ENCODE results near the gene PTGFRN. TPM values are rescaled to one million over a fixed set of nuclear protein-coding genes. Genes with fewer than 3 reads are reported as not detected.

The PTGFRN gene
- total and polyA plus RNA-seq, 9 of the 15 experiments (the other 6 are each of a cell fraction or from before 2014, with no cell fraction given), result 17.3 to 33.1 (median 25.7) TPM

DNA sequence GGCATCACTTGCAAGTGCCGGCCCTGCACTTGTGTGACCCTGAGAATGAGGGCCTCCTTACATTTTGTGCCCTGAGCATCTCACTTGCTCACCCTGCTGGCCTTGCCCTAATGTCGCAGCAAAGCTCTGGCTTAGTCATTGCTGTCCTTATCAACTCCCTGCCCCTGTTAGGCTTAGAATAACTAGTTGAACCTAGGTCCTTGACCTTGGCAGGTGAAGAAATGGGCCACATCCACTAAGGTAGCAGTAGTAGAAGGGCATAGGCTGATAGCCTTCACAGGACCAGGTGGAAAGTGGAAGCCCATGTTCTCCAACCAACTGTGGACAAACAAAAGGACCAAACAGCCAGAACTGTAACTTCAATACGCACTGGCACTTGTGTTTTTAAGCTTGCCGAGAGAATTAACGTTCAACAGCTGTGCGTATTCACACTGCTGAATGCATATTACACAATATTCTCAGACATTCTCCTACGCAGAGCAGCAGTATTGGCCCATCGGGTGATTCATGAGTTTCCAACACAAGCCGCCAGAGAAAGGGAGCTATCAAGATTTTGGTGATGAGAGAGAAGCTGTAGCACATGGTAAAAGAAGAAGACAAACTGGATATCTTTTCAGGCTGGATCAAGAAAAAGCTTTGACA lies 27.7 kb upstream of the PTGFRN start:
- FAIRE-seq (peak; percentile 91), DNase-seq (ENCODE audit: extremely low read depth in 1 of 4, low spot score in 3 of 4) (peak; percentile 57 to 85 (median 70)), ATAC-seq (peak; percentile 92)
- in situ Hi-C loops (cut with MboI), result no loop called here
- Histone ChIP-seq H4K20me1 (replicated peaks; ENCODE audit: control insufficient read depth, insufficient read depth, low read length) (no peaks in the 10 kb centered on the region), H3K79me2 (ENCODE audit: control insufficient read depth, insufficient read depth, low read length) (no peaks in the 10 kb centered on the region), H3K9me1 (ENCODE audit: control insufficient read depth, insufficient read depth, low read length) (no peaks in the 10 kb centered on the region), H3K4me2 (ENCODE audit: insufficient read depth, low read length) (peak overlapping the region; percentile 61), H2AFZ (ENCODE audit: low read depth, low read length) (peak overlapping the region; percentile 63), H3K4me1 (replicated peaks in 1 of 2; ENCODE audit: control insufficient read depth in 2 of 2, insufficient read depth in 2 of 2, low read length in 2 of 2) (peaks cover 23 to 36% of the 10 kb centered on the region in 2 experiments), H3K27ac (ENCODE audit: extremely low read depth, low read depth, low read length) (peak overlapping the region; percentile 58), H3K4me3 (no peak overlapping the region), H3K9me3 (replicated peaks; ENCODE audit: control insufficient read depth, insufficient read depth, low read depth, low read length) (no peaks in the 10 kb centered on the region), H3K9ac (ENCODE audit: insufficient read depth in 1 of 2, low read depth in 2 of 2, low read length in 2 of 2) (peak overlapping the region in 1 of 2 experiments; percentile 9; a peak in 1 of 4 replicates), H3K27me3 (ENCODE audit: control insufficient read depth in 2 of 2, insufficient read depth in 2 of 2, low read length in 2 of 2) (no peaks in the 10 kb centered on the region), H3K36me3 (ENCODE audit: control insufficient read depth, insufficient read depth, low read length) (no peaks in the 10 kb centered on the region)
- ChIA-PET POLR2A (interaction anchor here (0.6 to 1.4 kb wide), 10 partner anchors 10 to 806 kb away, joined by 3 to 6 read pairs (median 3); partner anchors contain the start of gene TTF2), CTCF (ENCODE audit: low intra/inter-chr PET ratio) (interaction anchor here (0.6 kb wide), 1 partner anchor 177 kb away, joined by 3 read pairs; no protein-coding TSS in a partner anchor)
- 14% methylated on average over 9 of the region's 9 CpGs for WGBS (ENCODE audit: insufficient coverage, low coverage, missing lambda C conversion rate)
- intact Hi-C loops (cut with micrococcal nuclease), result loop anchor here (1.0 to 5.0 kb wide), 3 partner anchors 120 to 175 kb away; no protein-coding TSS in a partner anchor
- no TSS peak for BruUV-seq (replicated peaks)
- TF ChIP-seq ZNF717 (CRISPR knock-in tag; IDR thresholded peaks at IDR 0.05) (no peak), ZNF589 (CRISPR knock-in tag; IDR thresholded peaks at IDR 0.05; ENCODE audit: low read depth) (0 out of 2 replicates have a peak, but pooled peaks have one; percentile 30), NFATC3 (IDR thresholded peaks at IDR 0.05) (peak; percentile 81; the same call in 1 of the 2 replicates), CBFA2T2 (conservative IDR thresholded peaks at IDR 0.05) (peak; percentile 2; the same call in 1 of the 2 replicates), ARNT (IDR thresholded peaks at IDR 0.05) (0 out of 4 replicates have a peak, but pooled peaks of 1 of the 2 experiments have one; percentile 25), TRIM28 (IDR thresholded peaks at IDR 0.05) (0 out of 2 replicates have a peak, but pooled peaks have one; percentile 63), STAG1 (CRISPR knock-in tag; IDR thresholded peaks at IDR 0.05; ENCODE audit: borderline replicate concordance) (no peak), ZNF3 (CRISPR knock-in tag; IDR thresholded peaks at IDR 0.05) (no peak), SREBF1 (IDR thresholded peaks at IDR 0.05; ENCODE audit: borderline replicate concordance, low read depth, low read length) (no peak), ELF1 (tag; IDR thresholded peaks at IDR 0.05) (no peak), SMARCE1 (IDR thresholded peaks at IDR 0.05) (peak; percentile 83; the same call in 1 of the 2 replicates), ELF4 (CRISPR knock-in tag; IDR thresholded peaks at IDR 0.05) (0 out of 2 replicates have a peak, but pooled peaks have one; percentile 66), FOXK1 (CRISPR knock-in tag; IDR thresholded peaks at IDR 0.05; ENCODE audit: borderline replicate concordance) (peak; percentile 84; the same call in 1 of the 2 replicates)
- TF ChIP-seq, protein P1, sequence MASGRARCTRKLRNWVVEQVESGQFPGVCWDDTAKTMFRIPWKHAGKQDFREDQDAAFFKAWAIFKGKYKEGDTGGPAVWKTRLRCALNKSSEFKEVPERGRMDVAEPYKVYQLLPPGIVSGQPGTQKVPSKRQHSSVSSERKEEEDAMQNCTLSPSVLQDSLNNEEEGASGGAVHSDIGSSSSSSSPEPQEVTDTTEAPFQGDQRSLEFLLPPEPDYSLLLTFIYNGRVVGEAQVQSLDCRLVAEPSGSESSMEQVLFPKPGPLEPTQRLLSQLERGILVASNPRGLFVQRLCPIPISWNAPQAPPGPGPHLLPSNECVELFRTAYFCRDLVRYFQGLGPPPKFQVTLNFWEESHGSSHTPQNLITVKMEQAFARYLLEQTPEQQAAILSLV (tag; IDR thresholded peaks at IDR 0.05), result peak; percentile 82
- TF ChIP-seq, protein P2, sequence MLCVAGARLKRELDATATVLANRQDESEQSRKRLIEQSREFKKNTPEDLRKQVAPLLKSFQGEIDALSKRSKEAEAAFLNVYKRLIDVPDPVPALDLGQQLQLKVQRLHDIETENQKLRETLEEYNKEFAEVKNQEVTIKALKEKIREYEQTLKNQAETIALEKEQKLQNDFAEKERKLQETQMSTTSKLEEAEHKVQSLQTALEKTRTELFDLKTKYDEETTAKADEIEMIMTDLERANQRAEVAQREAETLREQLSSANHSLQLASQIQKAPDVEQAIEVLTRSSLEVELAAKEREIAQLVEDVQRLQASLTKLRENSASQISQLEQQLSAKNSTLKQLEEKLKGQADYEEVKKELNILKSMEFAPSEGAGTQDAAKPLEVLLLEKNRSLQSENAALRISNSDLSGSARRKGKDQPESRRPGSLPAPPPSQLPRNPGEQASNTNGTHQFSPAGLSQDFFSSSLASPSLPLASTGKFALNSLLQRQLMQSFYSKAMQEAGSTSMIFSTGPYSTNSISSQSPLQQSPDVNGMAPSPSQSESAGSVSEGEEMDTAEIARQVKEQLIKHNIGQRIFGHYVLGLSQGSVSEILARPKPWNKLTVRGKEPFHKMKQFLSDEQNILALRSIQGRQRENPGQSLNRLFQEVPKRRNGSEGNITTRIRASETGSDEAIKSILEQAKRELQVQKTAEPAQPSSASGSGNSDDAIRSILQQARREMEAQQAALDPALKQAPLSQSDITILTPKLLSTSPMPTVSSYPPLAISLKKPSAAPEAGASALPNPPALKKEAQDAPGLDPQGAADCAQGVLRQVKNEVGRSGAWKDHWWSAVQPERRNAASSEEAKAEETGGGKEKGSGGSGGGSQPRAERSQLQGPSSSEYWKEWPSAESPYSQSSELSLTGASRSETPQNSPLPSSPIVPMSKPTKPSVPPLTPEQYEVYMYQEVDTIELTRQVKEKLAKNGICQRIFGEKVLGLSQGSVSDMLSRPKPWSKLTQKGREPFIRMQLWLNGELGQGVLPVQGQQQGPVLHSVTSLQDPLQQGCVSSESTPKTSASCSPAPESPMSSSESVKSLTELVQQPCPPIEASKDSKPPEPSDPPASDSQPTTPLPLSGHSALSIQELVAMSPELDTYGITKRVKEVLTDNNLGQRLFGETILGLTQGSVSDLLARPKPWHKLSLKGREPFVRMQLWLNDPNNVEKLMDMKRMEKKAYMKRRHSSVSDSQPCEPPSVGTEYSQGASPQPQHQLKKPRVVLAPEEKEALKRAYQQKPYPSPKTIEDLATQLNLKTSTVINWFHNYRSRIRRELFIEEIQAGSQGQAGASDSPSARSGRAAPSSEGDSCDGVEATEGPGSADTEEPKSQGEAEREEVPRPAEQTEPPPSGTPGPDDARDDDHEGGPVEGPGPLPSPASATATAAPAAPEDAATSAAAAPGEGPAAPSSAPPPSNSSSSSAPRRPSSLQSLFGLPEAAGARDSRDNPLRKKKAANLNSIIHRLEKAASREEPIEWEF (CRISPR knock-in tag; IDR thresholded peaks at IDR 0.05), result no peak
